NCI-H2196 (cell line): Measurements from ENCODE around the gene KCNJ12.
"Not testable (repeated sequence)": the region's sequence is repeated elsewhere in the genome, so short reads cannot be mapped to it uniquely, and the experiment has no call there.

Experiments used
- DNase-seq: peaks from one replicate; lab custom pipeline; 2025; ENCODE audit not compliant: unreplicated experiment; lab: John Stamatoyannopoulos, UW

Gene KCNJ12

DNA sequence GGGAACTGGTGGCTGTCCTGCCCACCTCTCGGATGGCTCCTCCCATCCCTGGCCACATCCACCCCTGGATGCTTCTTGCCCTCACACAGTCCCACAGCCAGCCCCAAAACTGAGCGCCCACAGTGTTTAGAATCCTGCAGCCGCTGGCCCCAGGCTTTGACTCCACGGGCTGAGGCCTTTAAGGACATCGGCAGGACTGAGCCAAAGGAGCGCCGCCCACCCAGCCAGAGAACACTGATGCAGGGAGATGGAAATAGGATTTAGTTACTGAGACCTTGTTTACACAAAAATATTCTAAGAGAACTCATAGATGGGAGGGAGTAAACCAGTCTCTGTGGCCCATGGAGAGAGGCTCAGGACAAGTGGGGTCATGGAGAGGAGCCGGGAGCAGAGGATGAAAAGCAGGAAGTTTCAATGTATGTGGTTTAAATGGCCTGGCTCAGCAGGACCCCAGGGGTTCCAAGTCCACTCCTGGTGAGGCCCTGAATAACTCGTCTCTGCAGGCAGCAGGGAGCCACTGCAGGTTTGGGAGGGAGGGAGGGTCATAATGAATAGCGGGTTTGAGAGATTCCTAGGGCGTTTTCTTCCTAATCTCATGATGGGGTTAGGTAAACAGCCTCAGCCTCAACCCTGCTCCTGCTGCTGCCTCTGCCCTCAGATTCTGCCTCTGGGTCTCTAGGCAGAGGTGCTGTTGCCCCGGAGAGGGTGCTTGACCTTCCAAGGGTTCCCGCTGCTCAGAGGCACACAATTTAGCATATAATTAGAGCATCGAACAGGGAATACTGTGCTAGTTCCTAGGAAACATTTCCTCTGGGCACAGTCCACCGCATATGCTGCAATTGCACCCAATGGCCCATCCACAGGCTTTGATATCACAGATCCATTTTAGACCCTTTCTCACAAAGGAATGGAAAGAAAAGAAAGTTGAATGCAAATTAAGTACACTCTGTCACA is 61.0 kb downstream of the KCNJ12 start:
- DNase-seq: not testable (repeated sequence)

DNA sequence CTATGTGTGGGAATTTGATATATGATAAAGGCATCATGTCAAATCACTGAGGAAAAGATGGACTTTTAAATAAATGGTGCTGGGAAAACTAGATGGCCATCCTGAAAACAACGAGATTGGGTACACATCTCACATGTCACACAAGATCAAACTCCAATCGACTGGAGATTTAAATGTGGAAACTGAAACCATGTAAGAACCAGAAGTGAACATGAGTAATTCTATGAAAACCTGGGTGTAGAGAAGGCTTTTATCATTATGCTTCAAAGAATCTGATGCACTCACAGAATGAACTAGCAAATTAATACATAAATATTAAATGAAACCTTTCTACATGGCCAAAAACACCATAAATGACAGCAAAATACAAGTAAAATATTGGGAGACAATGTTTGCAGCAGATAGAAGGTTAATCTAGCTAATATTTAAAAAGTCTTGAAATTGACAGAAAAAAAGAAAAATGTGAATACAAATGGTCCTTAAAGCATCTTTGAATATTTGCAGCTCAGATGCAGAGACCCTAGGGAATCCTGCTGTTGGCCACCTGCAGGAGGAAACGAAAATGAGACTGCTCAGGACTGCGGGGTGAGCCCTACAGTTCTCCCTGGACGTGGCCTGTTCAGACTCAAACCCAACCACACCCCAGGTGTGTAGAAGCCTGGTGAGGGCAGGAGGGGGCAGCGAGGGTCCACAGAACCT is 62.3 kb downstream of the KCNJ12 start:
- not testable (repeated sequence) for DNase-seq

- DNase-seq: not testable (repeated sequence)
These were observed 62.8 kb downstream of the KCNJ12 start for GRCh38 chr17:21439015-21439336.

- no peak for DNase-seq
These were observed 69.0 kb downstream of the KCNJ12 start for GRCh38 chr17:21445091-21445650.

- not testable (repeated sequence) for DNase-seq
These were observed 71.4 kb downstream of the KCNJ12 start for GRCh38 chr17:21447552-21447951.

DNA sequence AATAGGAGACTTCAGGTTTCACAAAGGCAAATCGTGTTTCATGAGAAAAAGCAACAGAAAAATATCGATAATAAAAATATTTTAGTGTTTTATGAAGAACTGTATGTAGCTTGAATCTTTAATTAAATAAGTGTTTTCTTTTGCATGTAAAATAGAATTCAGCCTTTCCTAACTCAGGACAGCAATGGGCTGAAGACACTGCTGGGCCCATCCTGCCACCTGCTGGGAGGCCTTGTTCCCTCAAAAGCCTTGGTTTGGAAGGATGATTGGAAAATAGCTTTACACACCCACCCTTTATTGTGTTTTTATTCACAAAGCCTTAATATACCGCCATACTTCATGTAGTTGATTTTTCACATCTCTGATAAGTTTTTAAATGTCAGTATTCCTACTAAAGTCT is 73.7 kb downstream of the KCNJ12 start:
- not testable (repeated sequence) for DNase-seq

DNA sequence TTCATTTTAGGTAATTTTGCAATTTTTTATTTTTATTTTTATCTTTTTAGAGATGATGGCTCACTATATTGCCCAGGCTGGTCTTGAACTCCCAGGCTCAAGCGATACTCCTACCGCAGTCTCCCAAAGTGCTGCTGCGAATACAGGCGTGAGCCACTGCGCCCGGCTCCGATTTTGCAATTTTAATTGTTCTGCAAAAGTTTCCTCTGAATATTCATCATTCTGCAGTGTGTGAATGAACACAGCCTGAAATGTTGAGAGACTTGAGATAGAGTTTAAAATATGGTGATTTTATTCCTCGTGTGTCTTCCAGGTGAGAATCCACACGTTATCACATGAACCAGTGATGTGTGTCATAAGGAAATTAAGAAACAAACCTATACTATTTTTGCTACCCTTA is 75.8 kb downstream of the KCNJ12 start:
- DNase-seq: no peak

DNA sequence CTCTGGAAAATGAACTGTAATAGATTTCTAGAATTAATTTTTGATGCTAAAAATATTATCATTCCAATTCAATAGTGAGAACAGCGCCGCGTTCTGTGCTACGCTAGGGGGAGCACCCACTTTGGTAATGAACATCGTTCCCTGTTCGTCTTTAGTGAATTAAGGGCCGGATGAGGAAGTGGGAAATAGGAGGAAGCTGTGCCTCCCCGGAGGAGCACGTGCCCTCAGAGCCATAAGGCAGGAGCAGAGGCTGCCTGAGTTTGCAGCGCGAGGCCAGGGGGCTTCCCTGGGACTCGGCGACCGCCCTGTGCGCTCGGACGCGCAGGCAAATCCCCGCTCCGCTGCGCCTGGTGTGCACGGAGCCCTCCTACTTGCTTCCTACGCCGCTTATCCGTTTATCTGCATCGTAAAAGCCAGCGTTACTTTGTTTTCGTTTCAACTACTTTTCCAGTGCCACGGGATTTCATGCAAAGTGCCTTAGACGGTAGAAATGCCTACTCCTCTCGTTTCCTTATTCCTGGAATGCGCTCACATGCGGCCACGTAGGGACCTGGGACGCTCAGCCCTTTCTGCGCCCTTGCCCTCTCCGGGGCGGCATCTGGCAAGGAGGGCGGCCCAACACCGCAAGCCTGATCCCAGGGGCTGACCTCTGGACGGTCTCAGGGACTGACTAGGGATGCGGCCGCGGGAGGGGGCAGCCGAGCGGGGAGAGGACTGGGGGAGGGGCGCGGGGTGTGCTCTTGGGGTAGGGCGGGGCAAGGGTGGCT is 76.4 kb downstream of the KCNJ12 start:
- no peak for DNase-seq

GRCh38 chr17:21453144-21453898 is 77.2 kb downstream of the KCNJ12 start:
- no peak for DNase-seq

- DNase-seq: not testable (repeated sequence)
These were observed 77.8 kb downstream of the KCNJ12 start for GRCh38 chr17:21454006-21454405.

DNA sequence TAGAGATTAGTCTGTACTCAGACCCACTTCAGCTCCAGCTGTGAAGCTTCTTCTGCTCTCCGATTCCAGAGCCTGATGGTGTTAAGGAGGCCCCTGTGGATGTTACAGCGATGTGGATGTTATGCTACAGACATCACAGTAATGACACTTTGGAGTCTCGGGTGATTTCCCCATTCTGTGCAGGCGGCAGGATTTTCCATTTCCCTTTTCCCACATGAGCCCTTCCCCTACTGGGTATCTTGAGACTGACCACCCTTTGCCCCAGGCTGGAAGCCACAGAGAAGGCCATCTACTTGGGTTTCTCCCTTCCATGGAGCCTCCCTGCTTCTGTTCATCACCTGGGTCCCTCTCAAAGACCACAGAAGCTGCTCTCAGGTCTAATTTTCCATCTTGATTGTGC is 78.3 kb downstream of the KCNJ12 start:
- no peak for DNase-seq

DNA sequence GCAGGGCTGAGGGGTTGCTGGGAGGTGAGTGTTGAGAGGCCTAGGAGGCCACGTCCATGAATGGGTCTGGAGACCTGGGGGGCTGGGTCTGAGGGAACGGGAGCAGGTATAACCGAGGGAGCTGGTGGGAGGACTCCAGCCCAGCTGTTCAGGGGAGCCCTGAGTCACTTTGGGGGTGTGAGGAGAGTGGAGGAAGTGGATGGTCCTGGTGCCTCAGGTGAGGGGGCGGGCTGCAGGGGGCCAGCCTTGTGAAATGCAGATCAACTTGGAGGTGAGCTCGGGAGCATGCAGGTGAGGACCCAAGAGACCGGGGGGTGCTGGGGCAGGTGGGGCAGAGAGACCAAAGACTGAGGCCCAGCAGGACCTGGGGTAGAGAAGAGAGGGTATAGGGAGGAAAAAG is 79.6 kb downstream of the KCNJ12 start:
- DNase-seq: no peak

DNA sequence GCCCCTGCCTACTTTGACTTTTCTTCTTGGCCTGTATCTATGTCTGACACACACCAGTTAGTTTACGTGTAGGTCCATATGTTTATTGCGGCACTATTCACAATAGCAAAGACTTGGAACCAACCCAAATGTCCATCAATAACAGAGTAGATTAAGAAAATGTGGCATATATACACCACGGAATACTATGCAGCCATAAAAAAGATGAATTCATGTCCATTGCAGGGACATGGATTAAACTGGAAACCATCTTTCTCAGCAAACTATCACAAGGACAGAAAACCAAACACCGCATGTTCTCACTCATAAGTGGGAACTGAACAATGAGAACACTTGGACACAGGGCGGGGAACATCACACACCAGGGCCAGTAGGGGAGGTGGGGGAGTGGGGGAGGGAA is 80.3 kb downstream of the KCNJ12 start:
- not testable (repeated sequence) for DNase-seq

DNA sequence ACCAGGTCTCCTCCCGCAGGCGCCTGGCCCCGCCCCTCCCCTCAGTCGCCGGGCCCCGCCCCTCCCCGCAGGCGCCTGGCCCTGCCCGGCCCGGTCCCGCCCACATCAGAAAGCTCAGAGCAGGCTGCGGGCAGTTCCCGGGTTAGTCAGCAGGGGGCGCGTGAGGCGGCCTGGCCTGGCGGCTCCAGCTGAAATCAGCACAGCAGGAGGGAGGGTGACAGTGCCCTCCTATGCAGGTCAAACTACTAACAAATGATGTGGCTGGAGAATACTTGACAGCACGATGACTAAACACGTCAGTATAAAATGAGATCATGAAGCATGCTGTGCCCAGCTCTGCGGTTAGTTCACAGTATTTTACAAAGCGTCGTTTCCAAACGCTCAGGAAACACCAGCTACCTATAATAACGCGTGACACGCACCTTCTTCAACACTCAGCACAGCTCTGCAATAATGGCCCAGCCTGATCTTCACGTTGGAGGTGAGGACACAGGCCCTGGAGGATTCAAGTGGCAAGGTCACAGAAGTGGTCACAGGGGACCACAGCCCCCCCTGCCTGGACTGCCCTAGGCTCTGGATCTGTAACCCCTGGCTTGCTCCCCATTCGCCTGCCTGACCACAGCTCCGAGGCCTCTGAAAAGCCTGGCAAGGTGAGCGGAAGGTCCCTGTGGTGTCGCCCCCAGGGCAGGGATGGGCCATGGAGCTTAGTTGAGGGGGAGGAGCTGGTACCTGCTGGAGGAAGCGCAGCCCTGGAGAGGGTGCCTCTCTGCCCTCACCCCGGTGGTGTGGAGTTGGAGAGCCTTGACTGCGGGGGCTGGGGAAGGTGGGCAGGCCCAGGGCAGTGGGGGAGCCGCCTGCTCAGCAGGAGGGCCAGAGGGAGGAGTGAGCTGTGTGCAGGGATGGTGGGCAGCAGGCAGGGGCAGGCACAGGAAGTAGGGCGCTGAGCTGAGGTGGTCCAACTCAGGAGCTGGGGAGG is 81.2 kb downstream of the KCNJ12 start:
- DNase-seq: peak; percentile 77

GRCh38 chr17:21458054-21458453 is 81.9 kb downstream of the KCNJ12 start:
- DNase-seq: no peak

- DNase-seq: no peak
These were observed 83.4 kb downstream of the KCNJ12 start for GRCh38 chr17:21459536-21459935.

DNA sequence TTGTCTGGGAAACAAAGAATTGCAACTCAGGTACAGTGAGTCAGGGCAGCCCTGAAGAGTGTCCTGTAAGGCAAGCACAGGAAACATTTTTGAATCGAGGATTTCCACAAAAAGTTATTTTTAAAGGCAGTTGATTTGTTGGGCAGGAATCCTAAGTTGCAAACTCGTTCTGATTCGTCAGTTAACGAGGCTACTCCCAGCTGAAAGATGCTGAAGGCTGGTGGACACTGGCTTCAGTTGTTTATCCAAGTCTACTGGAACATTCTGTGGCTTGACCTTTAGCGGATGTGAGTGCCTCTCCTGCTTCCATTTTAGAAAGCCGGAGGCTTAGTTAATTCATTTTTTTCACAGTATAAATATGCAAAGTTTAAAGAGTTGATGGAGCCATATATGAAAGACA is 84.2 kb downstream of the KCNJ12 start:
- DNase-seq: no peak

GRCh38 chr17:21462237-21462636 is 86.1 kb downstream of the KCNJ12 start:
- DNase-seq: no peak

DNA sequence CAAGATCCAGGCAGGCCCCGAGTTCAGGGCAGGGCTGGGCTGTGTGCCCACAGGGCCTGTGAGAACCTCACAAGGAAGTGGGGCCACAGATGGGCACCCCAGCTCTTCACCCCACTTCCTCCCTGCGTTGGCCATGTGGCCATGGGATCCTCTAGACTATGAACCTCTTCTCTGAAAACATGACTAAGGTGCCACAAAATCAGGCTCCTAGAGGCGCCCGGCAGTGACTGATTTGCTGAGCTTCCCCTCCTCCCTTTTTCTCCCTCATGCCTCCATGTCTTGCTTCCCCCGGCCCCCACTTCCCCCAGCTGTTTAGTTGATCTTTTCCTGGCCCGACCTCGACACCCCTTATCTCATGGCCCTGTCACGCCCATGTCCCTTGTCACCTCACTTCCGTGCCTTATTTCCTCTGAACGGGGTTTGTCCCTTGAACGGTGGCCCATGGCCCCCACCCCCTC is 87.1 kb downstream of the KCNJ12 start:
- no peak for DNase-seq
